Measurements from ENCODE around the gene GTSE1. TPM values are rescaled to one million over a fixed set of nuclear protein-coding genes. Genes with fewer than 3 reads are reported as not detected.

GTSE1 gene
- total RNA-seq, 1 experiment from 2014 or later, result 46.1 TPM

- Histone ChIP-seq H3K9me3 (ENCODE audit: control insufficient read depth in 1 of 2, insufficient read depth in 1 of 2, low read depth in 1 of 2, low read length in 2 of 2) (no peaks in the 10 kb centered on the region), H3K9ac (ENCODE audit: low read length) (peak overlapping the region; percentile 21), H3K9me2 (ENCODE audit: insufficient read depth) (no peaks in the 10 kb centered on the region), H3K36me3 (ENCODE audit: control insufficient read depth in 1 of 2, insufficient read depth in 2 of 2, low read length in 2 of 2) (peaks cover 29 to 43% of the 10 kb centered on the region in 2 experiments; a peak in 3 of 4 replicates), H3K27me3 (ENCODE audit: insufficient read depth, low read length) (no peaks in the 10 kb centered on the region), H3K4me2 (ENCODE audit: low read length) (0 out of 2 replicates have a peak overlapping the region, but pooled peaks have one; percentile 2), H3K4me1 (ENCODE audit: control insufficient read depth in 1 of 2, insufficient read depth in 2 of 2, low read length in 2 of 2) (peaks cover 13 to 14% of the 10 kb centered on the region in 2 experiments), H4K20me1 (ENCODE audit: insufficient read depth) (peaks cover 6% of the 10 kb centered on the region; the same call in 1 of the 2 replicates), H2AFZ (ENCODE audit: low read depth, low read length, poor library complexity, severe bottlenecking) (no peak overlapping the region), H3K27ac (ENCODE audit: low read depth, low read length) (peak overlapping the region; percentile 53), H3K4me3 (replicated peaks in 1 of 2; ENCODE audit: low read depth in 1 of 2, low read length in 2 of 2) (no peak overlapping the region), H3K79me2 (ENCODE audit: insufficient read depth, low read length) (peaks cover 18% of the 10 kb centered on the region; the same call in 1 of the 2 replicates)
- no TSS peak for BruUV-seq (replicated peaks)
- ChIA-PET POLR2A (no interaction called here), CTCF (interaction anchor here (1.0 kb wide), 1 partner anchor 15 kb away, joined by 6 read pairs; no protein-coding TSS in a partner anchor), RAD21 (ENCODE audit: low non-redundant PET in 1 of 2, low total read pairs in 2 of 2, uncharacterized antibody in 2 of 2, unreplicated experiment in 2 of 2) (no interaction called here)
- intact Hi-C loops (cut with micrococcal nuclease), result no loop called here
- DNase-seq (ENCODE audit: low read depth, low spot score) (no peak), ATAC-seq (peak; percentile 67)
- TF ChIP-seq SIN3A (IDR thresholded peaks at IDR 0.05; ENCODE audit: low read depth), result peak; percentile 61; the same call in 1 of the 2 replicates
- no peak for TF ChIP-seq POLR2AphosphoS5 (IDR thresholded peaks at IDR 0.05; ENCODE audit: low read depth, low read length)
- TF ChIP-seq TCF7L2 (IDR thresholded peaks at IDR 0.05; ENCODE audit: borderline replicate concordance, extremely low read depth, insufficient read depth, insufficient read length), result peak; percentile 12
- TF ChIP-seq FOSL1 (IDR thresholded peaks at IDR 0.05; ENCODE audit: low read depth), result peak; percentile 57
- TF ChIP-seq JUND (IDR thresholded peaks at IDR 0.05), result peak; percentile 54
- TF ChIP-seq MAX (IDR thresholded peaks at IDR 0.05), result peak; percentile 89
These were observed 56.2 kb downstream of the GTSE1 start for GRCh38 chr22:46352691-46353386.

DNA sequence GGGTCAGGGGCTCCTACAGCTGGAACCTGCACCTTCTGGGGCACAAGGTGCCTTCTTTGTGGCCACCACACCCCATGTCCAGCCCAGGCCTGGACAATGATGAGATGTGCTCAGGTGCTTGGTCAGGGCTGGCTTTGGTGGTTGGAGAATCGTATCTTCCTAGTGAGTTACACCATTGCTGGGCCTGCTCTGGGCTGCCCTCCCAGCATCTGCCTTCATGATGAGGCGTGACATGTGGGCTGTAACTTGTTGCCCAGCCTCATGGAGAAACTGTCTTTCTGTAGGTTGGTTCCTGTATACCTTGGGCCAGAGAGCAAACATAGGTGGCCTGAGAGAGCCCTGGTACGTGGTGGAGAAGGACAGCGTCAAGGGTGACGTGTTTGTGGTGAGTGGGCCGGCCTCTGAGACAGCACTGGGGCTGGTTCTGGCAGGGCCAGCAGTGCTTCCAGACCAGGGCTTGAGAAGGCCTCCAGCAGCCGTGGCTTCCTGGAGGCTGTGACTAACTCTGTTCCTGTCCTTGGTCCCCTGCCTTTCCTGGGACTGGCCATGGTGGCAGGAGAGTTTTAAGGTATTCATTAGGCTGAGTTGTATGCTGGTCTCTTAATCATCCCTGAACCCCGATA is 56.9 kb downstream of the GTSE1 start:
- no peak for ATAC-seq
- no peak for DNase-seq (ENCODE audit: low read depth, low spot score)
- TF ChIP-seq, protein P1, sequence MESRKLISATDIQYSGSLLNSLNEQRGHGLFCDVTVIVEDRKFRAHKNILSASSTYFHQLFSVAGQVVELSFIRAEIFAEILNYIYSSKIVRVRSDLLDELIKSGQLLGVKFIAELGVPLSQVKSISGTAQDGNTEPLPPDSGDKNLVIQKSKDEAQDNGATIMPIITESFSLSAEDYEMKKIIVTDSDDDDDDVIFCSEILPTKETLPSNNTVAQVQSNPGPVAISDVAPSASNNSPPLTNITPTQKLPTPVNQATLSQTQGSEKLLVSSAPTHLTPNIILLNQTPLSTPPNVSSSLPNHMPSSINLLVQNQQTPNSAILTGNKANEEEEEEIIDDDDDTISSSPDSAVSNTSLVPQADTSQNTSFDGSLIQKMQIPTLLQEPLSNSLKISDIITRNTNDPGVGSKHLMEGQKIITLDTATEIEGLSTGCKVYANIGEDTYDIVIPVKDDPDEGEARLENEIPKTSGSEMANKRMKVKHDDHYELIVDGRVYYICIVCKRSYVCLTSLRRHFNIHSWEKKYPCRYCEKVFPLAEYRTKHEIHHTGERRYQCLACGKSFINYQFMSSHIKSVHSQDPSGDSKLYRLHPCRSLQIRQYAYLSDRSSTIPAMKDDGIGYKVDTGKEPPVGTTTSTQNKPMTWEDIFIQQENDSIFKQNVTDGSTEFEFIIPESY (IDR thresholded peaks at IDR 0.05; ENCODE audit: extremely low read depth, insufficient replicate concordance, low read length), result no peak
- TF ChIP-seq EZH2phosphoT487 (IDR thresholded peaks at IDR 0.05; ENCODE audit: borderline replicate concordance) (no peak), CEBPB (IDR thresholded peaks at IDR 0.05; ENCODE audit: low read depth) (no peak)
- ChIA-PET POLR2A (no interaction called here), CTCF (interaction anchor here (1.0 kb wide), 1 partner anchor 14 kb away, joined by 6 read pairs; no protein-coding TSS in a partner anchor), RAD21 (ENCODE audit: low non-redundant PET in 1 of 2, low total read pairs in 2 of 2, uncharacterized antibody in 2 of 2, unreplicated experiment in 2 of 2) (no interaction called here)
- intact Hi-C loops (cut with micrococcal nuclease), result no loop called here
- Histone ChIP-seq H3K4me1 (ENCODE audit: control insufficient read depth in 1 of 2, insufficient read depth in 2 of 2, low read length in 2 of 2) (peaks cover 13 to 14% of the 10 kb centered on the region in 2 experiments), H3K27me3 (ENCODE audit: insufficient read depth, low read length) (no peaks in the 10 kb centered on the region), H3K36me3 (ENCODE audit: control insufficient read depth in 1 of 2, insufficient read depth in 2 of 2, low read length in 2 of 2) (peaks cover 21 to 37% of the 10 kb centered on the region in 2 experiments; a peak in 3 of 4 replicates), H2AFZ (ENCODE audit: low read depth, low read length, poor library complexity, severe bottlenecking) (no peak overlapping the region), H3K27ac (ENCODE audit: low read depth, low read length) (peak overlapping the region; percentile 53; the same call in 1 of the 2 replicates), H3K9me3 (ENCODE audit: control insufficient read depth in 1 of 2, insufficient read depth in 1 of 2, low read depth in 1 of 2, low read length in 2 of 2) (no peaks in the 10 kb centered on the region), H3K9ac (ENCODE audit: low read length) (peak overlapping the region; percentile 21), H3K4me3 (replicated peaks in 1 of 2; ENCODE audit: low read depth in 1 of 2, low read length in 2 of 2) (no peak overlapping the region), H4K20me1 (ENCODE audit: insufficient read depth) (peaks cover 6% of the 10 kb centered on the region; the same call in 1 of the 2 replicates), H3K9me2 (ENCODE audit: insufficient read depth) (no peaks in the 10 kb centered on the region), H3K4me2 (ENCODE audit: low read length) (no peak overlapping the region), H3K79me2 (ENCODE audit: insufficient read depth, low read length) (peaks cover 14% of the 10 kb centered on the region; the same call in 1 of the 2 replicates)
- BruUV-seq (replicated peaks), result no TSS peak
